ENCODE measurements around the gene PNPLA2.

The PNPLA2 gene

DNA sequence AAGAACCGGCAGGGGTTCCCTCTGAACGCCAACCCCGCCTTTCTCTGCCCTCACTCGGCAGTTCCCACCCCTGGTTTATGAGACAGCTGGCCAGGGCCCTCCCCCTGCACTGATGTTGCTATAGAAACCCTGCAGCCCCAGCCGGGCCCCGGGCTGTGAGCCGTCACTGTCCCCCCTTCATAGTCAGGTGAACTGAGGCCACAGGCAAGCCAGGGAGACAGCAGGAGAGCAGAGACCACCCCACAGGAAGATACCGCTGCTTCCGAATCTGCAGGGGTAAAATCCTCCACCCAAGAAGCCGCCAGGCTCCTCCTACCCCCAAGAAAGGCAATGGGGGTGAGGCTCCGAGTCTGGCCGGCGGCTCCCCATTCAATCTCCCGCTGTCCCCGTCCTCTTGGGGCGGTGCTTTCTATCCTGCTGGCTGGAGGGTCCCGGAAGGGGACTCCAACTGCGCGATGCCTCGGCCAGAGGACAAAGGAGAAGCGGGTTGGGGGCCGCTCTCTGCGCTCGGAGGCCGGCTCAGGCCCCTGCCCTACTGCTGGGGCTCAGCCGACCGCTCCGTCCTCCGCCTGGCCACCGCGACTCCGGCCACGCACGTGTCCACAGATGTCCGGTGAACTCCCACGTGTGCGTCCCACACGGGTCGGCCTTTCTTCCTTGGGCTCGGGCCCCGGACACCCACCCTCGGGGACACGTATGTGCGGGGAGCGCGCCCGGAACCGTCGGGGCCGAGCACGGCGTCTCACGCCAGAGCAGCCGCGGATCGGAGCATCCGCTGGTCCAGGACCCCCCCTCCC lies 21.2 kb upstream of the PNPLA2 start:
- DNase-seq = peak in 55 of 58 donors; percentile 19 to 91 (median 76)

DNA sequence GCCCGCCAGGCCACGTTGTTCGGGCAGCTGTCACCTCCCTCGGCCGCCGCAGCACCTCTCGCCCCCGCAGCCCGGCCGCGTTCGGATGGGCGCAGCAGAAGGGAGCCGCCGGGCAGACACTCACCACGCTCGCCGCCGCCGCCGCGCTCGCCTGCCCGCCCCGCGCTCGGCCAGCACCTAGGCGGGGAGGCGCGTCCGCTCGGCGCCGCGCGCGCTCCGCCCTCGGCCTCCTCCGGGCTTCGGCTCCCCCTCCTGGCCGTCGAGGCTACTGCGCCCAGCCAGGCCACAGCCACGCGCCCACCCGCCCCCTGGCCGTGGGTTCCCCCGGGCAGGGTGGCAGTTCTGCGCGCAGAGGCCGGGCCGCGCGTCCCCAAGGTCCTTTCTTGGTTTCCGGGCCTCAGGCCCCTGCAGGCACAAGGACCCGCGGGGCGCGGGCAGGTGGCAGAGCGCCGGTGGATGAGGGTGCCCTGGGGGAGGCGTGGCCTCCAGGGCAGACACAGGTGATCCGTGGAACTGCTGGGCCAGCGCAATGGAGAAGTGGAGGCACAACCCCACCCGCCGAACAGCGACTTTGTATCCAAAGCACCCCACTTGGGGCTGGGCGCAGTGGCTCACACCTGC lies 20.5 kb upstream of the PNPLA2 start, which contains the start of gene SLC25A22:
Gene SLC25A22 (minus strand): TSS at position 189 of the 621 bp plus-strand sequence. CDS start 3,275 bp downstream, outside the sequence.
- peak in 52 of 58 donors; percentile 36 to 85 (median 72) for DNase-seq

DNA sequence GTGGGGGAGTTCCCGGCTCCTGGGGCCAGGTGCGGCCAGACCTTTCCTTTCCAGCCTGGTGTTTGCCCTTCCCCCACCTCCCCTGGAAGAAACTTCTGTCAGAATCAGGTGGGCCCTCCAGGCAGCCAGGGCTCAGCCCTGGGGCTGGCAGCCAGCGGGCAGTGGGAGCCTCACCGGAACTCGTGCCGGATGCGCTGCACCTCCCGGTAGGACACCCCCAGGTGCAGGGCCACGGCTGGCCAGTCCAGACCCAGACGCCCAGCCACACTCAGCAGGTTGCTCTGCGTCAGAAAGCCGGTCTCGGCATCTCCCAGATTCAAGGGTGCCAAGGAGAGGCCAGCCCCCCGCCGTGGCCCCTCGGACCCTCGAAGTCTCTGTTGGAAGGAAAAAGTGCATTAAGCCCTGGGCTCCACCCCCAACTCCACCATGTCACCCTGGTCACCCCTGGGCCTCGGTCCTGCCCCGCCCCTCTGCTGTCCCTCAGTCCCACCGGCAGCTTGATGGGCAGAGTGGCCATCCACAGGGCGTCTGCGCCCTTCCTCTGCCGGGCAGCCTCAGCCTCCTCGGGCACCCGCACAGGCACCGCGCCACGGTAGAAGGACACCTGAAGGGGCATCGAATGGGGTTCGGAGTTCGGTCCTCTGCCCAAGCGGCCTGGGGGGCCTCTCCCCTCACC lies 18.9 kb upstream of the PNPLA2 start:
- no peak for DNase-seq

DNA sequence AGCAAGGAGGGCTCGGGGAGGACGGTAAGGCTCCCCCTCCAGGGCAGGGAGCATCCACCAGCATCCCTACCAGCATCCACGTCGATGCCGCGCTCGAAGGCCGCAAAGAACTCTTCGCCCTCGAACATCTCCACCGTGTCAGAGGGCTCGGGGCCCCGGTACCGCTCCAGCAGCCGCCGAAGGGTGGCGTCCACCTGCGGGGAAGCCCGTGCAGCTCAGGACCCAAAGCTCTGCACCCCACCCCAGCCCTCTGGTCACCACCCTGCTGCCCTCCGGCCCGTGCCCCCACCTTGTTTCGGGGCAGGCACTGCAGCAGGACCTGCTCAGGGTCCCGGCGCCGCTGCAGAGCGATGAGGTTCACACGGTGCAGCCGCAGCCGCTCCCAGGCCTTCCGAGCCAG lies 18.2 kb upstream of the PNPLA2 start:
- no peak for DNase-seq

DNA sequence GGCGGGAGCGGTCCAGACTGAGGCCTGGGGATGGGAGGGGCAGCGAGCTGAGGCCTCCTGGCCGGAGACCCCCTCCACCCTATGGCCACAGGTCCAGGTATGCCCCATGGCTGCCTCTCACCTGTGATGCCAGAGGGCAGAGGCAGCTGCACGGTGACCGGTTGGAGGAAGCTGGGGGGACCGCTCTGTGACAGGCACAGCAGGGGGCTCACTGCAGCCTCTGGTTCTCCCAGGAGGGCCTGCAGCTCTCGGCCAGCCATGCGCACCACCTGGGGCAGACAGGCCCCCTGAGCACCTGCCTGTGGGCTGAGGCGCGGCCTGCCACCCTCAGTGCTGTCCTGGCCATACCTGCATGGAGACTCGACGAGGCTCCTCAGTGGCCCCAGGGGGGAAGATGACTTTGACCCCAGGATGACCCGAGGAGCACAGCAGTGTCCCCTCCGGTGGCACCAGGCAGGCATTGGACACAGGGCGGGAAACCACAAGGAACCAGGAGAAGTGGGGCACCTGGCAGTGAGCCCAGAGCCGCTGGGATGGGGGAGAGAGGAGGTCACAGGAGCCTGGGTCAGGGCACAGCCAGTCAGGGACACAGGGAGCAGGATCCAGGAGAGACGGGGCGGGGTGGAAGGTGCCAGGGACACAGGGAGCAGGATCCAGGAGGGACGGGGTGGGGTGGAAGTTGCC lies 17.5 kb upstream of the PNPLA2 start:
- no peak for DNase-seq

DNA sequence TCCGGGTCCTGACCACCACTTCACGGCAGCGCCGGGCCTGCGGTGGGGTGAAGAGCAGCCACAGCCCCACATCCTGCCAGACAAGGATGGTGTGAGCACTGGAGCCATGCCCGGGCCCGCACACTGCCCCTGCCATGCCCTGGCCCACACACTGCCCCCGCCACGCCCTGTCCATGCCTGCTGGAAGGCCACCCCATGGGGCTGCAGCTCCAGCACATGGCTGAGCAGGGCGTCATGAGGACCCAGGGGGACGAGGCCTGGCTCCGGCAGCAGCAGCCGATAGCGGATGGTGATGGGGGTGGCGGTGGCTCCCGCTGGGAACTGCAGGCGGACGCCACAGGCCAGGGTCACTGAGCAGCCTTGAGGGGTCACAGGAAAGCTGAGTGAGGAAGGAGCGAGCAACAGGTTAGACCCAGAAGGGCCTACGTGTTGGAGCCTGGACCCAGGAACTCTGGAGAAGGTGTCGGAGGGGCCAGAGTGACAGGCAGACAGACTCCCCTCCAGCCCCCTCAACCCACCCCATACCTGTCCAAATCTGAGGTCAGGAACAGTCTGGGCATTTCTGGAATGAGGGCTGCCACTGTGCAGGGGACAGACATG lies 16.6 kb upstream of the PNPLA2 start:
- DNase-seq = no peak

DNA sequence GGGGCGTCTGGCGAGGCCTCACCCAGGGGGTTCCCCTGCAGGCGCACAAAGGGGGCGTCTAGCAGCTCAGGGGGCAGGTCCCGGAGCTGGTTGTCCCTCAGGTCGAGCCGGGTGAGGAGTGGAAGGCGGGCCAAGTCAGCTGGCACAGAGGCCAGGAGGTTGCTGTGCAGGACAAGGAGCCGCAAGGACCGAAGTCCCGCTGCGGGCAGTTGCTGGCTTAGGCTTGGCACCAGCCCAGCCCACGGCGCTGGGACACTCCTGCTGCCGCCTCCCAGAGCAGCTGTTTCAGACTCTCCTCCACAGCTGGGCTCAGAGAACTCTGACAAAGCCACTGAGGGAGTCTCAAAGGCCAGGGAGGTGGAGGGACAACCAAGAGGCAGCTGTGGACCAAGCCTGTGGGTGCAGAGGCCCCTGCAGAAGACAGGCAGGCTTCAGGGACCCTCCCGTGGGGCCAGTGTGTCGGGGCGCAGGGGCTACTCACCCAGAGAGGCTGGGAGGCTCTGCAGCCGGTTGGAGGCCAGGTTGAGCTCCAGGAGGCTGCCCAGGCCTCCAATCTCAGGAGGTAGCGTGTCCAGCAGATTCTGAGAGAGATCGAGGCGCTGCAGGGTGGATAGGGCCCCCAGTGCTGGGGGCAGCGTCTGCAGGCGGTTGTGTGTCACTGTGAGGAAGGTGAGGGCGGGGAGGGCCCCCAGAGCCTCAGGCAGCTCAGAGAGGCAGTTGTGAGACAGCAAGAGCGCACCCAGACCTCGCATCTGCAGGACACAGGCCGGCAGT lies 15.8 kb upstream of the PNPLA2 start:
- no peak for DNase-seq

DNA sequence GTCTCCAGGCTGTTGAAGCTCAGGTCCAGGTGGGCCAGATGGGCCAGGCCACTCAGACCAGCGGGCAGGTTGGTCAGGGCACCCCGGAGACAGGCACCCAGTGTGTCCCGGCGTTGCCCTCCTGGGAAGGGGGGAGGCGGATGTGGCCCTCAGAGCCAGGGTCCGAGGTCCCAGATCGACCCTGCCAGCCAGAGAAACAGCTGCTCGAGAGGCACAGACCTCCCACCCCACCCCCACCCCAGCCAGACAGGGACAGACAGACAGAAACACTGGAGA lies 15.3 kb upstream of the PNPLA2 start:
- DNase-seq = no peak

DNA sequence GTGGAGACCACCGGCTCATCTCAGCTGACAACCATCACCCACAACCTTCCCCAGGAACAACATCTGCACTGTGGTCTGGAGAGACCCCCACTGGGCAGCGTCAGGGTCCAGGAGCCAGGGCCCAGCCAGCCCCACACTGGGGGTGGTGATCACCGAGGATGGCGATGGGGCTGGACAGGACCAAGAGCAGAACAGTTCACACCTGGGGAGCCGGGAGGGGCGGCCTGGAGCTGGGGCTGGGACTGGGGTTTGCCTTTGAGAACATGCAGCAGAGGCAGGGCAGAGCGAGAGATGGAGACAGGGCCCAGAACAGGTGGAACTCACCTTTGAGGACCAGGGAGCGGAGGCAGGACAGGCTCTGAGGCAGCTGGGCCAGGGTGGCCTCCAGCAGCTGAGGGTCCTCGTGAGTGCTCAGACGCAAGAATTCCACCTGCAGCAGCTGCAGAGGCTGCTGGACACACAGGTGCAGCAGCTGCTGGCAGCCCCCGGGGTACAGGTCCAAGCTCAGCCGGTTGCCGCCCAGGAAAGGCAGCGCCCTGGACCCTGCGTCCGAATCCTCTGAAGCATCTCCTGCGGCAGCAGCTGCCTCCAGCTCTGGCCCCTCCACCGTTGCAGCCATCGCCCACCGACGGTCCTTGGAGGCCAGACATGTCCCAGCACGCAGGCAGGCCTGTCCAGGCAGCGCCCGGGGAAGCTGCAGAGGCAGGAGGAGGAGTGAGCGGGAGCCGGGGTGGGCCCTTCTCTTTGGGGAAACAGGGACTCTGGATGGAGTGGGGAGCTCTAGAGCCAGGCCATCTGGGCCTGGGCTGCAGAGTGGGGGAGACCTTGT lies 14.7 kb upstream of the PNPLA2 start:
- DNase-seq = no peak

DNA sequence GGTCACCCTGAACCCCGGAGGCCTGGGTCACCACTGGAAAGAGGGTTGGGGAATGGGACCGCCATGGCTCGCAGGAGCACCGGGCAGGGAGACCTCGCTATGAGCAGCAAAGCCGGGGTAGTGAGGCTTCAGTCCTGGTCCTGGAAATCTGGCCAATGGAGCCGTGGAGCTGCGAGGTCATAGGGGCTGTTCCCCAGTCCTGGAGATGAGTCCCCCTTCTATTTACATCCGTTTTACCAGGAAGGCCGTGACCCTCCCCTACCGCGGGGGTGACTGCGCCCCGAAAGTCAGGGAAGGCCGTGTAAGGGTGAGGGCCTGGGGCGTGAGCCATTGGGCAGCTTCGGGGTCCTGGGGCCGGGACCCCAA lies 14.1 kb upstream of the PNPLA2 start:
- DNase-seq = no peak

DNA sequence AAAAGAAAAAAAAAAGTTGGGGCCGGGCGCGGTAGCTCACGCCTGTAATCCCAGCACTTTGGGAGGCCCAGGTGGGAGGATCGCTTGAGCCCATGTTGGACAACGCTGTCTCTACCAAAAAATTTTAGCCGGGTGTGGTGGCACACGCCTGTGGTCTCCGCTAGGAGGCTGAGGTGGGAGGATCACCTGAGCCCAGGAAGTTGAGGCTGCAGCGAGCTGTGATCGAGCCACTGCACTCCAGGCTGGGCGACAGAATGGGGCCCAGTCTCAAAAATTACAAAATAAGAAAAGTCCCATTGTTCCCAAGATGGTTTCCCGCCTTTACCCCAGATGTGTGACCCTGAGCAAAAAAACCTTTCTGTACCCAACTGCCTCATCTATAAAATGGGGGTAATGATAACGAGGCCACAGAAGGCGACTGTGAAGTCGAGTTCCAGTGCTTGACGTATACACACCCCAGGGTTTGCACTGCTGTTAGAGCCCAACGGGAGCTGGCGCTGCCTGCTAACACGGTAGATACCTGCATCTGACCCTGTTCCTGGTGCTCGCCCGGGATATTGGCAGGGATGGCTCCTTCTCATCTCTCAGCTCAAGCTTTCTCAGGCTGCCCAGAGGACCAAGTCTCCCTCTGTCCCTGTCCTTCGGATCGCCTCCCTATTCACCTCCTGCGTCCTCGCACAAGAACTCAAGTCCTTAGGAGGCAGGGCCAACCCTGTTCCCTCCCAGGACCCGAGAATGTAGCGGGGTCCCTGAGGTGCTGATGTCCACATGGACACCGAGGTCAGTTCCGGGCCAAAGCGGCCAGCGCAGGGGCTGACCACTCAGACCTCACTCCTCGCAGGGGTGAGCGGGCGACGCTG lies 10.1 kb upstream of the PNPLA2 start:
- DNase-seq = peak in 4 of 58 donors; percentile 78 to 82 (median 82)

DNA sequence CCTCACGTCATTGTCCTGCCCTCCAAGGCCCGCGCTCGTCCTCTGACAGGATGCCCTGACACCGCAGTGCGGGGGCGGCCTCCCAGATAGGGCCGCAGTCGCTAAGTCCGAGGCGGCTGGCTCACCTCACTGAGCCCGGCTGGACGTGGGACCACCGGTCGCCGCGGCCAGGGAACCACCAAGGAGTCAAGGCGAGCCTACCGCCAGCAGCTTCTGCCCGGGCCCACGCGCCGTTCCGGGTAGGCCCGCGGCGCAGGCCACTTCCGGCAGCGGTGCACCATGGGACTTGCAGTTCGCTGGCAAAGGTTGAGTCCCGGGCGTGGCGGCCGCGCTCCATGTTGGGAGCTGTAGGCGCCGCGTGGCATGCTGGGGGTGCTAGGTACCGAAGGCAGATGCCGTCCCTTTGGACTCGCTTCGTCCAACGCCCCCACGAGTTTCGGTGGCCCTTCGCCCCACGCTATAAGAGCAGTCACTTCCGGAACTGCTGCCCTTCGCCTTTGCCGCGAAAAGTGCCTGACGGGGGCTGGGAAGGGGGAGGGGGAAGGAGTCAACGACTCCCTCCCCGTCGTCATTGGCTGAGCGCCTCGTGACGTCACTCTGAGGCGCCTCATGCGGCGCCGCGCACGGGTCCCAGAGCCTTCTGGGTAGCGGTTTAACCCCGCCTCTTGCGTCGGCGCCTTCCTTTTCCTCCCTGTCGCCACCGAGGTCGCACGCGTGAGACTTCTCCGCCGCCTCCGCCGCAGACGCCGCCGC lies 9.3 kb upstream of the PNPLA2 start, which contains the start of gene RPLP2:
Gene RPLP2 (plus strand): TSS at position 681 of the 753 bp plus-strand sequence. CDS start 268 bp downstream, outside the sequence.
- peak; percentile 80 to 100 (median 97) for DNase-seq

DNA sequence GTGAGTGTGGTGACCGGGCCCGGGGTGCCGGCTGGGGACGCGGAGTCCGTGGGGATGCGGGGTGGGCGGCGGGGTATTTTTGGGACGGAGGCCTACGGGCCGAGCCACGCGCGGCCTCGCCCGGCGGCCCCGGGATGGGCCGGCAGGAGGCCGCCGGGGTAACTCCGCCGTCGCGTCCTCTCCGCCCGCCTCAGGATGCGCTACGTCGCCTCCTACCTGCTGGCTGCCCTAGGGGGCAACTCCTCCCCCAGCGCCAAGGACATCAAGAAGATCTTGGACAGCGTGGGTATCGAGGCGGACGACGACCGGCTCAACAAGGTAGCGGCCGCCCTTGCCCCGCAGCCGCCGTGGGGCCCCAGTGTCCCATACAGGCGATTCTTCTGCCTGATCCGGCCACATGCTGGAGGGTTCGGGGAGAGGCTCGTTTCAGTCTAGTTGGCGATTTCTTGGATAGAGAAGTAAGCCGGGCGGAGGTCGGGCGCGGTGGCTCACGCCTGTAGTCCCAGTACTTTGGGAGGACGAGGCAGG lies 8.6 kb upstream of the PNPLA2 start:
- no peak for DNase-seq

DNA sequence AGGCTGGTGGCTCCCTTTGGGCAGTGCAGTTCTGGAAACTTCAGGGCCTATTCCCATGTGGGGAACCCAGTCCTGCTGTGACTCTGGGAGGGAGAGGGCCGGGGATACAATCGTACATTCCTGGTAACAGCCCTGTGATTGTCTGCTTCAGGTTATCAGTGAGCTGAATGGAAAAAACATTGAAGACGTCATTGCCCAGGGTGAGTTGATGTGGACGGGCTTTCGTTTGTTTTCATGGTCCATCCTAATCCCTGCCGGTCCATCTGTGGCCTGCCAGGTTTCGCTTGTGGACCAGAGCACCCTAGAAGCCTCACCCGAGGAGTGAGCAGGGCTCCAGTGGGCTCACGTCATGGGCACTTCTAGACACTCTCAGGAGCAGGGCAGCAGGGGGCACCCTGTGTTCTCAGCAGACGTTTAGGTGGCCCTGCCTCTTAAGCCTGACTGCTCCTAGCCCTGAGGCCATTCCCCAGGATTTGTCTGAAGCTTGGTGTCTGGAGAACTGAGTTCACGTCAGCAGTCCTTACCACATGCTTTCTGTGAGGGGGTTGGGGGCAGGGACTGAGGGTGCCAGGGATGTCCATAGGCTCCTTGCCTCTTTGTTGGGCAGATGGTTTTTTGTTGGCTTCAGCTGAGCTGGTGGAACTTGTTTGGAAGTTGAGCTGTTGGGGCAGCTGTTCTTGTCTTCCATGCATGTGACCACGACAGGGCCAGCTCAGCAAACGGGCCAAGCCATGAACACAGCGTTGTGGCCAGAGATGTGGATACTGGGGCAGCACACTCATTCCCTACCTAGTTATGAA lies 7.1 kb upstream of the PNPLA2 start:
- no peak for DNase-seq

DNA sequence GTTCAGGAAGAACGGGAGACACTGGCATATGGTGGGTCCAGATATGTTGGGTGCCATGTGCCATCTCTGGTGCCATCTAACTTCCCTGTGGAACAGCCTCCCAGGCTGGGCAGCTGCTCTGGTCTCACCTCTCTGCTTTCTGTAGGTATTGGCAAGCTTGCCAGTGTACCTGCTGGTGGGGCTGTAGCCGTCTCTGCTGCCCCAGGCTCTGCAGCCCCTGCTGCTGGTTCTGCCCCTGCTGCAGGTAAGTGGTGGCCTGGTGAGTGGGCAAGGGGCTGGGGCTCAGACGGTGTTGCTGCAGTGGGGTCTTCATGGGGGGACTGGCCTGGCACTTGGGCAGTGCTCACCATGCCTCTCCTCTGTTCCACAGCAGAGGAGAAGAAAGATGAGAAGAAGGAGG lies 6.3 kb upstream of the PNPLA2 start:
- DNase-seq = no peak

DNA sequence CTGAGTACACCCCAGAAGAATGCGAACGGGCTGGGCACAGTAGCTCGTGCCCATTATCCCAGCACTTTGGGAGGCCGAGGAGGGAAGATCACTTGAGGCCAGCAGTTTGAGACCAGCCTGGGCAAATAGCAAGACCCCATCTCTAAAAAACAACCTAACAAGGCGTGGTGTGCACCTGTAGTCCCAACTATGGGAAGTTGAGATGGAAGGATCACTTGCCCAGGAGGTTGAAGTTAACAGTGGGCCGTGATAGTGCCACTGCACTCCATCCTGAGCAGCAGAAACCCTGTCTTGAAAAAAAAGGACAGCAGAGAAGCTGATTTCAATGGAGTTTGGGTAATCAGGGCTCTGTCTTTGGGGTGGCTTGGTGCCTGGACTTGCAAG lies 5.7 kb upstream of the PNPLA2 start:
- DNase-seq = no peak
